ENCODE data around the gene GRIK4. TPM values are rescaled to one million over a fixed set of nuclear protein-coding genes. Genes with fewer than 3 reads are reported as not detected.

The GRIK4 gene
- total RNA-seq, 4 donors from 2014 or later = 0.09 TPM; not detected in 3

GRCh38 chr11:120708511-120709183, 197.1 kb downstream of the GRIK4 start:
- ATAC-seq (ENCODE audit: low FRiP score) = no peak
- no peak for DNase-seq (ENCODE audit: low spot score)
- TF ChIP-seq CTCF (IDR thresholded peaks at IDR 0.05) = no peak

DNA sequence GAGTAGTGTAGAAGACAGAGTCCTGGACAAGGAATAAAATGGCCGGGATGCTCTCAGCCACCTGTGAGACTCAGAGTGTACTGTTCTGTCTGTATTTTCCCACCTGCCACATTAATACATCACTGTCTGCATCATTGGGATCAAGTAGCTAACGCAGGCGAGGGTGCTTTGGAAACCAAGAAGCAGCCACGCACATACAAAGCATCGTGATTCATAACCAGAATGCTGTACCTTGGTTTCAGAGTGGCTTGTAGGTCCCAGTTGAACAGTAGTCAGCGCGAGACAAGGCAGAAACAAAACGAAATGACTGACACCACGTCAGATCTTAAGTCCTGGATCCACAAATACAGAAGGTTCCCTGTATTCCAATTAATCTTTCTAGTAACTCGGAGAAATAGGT, 198.3 kb downstream of the GRIK4 start:
- no peak for ATAC-seq (ENCODE audit: low FRiP score)
- DNase-seq (ENCODE audit: low spot score) = no peak
- no peak for TF ChIP-seq CTCF (IDR thresholded peaks at IDR 0.05)

DNA sequence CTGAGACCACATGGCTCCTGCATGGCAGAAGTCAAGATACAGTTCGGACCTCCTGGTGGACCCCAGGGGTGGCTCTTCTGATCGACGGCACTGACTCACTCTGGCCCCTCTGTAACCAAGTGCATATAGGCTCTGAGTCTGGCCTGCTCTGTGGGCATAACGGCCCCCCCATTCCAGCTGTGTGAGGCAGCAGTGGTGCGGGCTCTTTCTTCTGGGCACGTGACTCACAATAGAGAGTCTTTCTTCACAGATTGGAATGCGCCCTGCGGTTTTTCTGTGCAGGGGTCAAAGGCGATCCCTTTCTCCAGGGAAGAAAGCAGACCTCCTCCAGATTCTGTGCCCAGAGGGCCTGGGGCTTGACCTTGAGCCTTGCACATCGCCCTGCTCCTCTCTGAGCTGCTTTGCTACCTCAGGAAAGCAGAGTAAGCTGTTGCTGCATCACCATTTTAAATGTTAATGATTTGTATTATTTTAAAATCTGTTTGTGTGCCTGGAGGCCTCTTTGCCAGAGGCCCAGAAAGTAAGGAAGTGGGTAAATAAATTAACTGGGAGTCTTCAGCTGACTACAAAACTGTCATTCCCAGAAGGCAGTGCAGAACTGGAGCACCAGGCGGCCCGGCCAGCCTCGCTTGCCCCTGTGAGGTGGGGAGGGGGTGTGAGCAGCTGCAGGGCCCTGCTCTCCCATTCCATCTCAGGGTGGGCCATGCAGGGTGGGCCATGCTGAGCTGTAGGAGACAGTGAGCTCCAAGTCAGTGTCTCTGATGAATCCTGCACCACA, 199.0 kb downstream of the GRIK4 start:
- DNase-seq (ENCODE audit: low spot score) (peak; percentile 34), ATAC-seq (ENCODE audit: low FRiP score) (peak; percentile 93)
- TF ChIP-seq CTCF (IDR thresholded peaks at IDR 0.05) = no peak

GRCh38 chr11:120712014-120712413, 200.5 kb downstream of the GRIK4 start:
- DNase-seq (ENCODE audit: low spot score) (no peak), ATAC-seq (ENCODE audit: low FRiP score) (no peak)
- no peak for TF ChIP-seq CTCF (IDR thresholded peaks at IDR 0.05)

DNA sequence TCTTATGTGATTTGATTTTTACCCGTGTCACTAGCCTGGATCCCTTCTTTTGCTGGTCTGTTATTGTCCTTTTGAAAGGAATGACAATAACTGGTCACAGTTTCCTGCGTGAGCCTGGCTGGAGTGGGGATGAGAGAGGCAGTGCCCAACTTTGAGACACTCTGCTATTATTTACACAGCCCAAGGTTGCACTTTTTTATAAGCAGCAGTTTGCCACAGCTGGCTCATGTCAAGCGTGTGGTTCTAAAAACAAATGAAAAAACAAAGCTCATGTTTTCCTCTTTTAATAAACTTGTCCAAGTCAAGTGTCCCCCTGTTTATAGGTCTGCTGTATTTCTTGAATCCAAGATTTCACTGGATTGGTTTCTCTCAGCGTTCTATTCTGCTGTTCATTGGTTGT, 201.3 kb downstream of the GRIK4 start:
- no peak for DNase-seq (ENCODE audit: low spot score)
- no peak for TF ChIP-seq CTCF (IDR thresholded peaks at IDR 0.05)
- no peak for ATAC-seq (ENCODE audit: low FRiP score)

DNA sequence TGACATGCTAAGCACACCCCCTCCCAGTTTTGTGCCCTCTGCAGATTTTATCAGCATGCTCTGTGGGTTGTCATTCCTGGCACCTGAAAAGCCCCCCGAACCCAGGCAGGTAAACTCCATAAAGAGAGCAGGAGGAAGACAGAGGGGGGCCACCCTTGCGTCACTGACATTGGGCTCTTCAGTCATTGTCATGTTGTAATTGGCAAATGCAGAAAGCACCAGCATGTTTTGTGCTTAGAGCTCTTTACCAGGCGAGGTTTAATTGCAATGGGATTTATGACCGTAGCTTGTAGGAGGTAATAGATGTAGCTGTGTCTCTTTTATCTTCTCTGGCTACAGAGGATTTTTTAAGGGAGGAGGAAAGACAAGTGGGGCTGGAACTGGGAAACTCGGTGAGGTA, 201.7 kb downstream of the GRIK4 start:
- TF ChIP-seq CTCF (IDR thresholded peaks at IDR 0.05) = no peak
- DNase-seq (ENCODE audit: low spot score) (no peak), ATAC-seq (ENCODE audit: low FRiP score) (no peak)

- no peak for DNase-seq (ENCODE audit: low spot score)
- no peak for TF ChIP-seq CTCF (IDR thresholded peaks at IDR 0.05)
- ATAC-seq (ENCODE audit: low FRiP score) = no peak
These were observed 202.9 kb downstream of the GRIK4 start for GRCh38 chr11:120714438-120714837.

Measured in omental fat pad (tissue), 4 donors.